K562 (cell line): Measurements from ENCODE around the gene AMFR. TPM values are rescaled to one million over a fixed set of nuclear protein-coding genes. Genes with fewer than 3 reads are reported as not detected.

Source experiments
- ARID4B ChIP-seq: sonication (generic); formaldehyde crosslinking; IDR thresholded peaks from 2 replicates; pipeline ENCODE4 v1.8.0; 2022; ENCODE audit warnings: mild to moderate bottlenecking, missing genetic modification reagents
- BRF1 ChIP-seq: IDR thresholded peaks from 3 replicates; pipeline ENCODE4 v1.6.1; 2011; ENCODE audit warnings: borderline replicate concordance, mild to moderate bottlenecking; ENCODE audit not compliant: insufficient read length; ENCODE audit errors: extremely low read depth
- CTBP1 ChIP-seq: fragments of 450-650 bp; IDR thresholded peaks from 2 replicates; pipeline ENCODE4 v1.6.1; 2016; ENCODE audit warnings: borderline replicate concordance
- EHMT2 ChIP-seq: fragments of 450-650 bp; IDR thresholded peaks from 2 replicates; pipeline ENCODE4 v1.6.1; 2018; ENCODE audit warnings: antibody characterized with exemption
- ERF ChIP-seq: fragments of 450-650 bp; formaldehyde crosslinking; IDR thresholded peaks from 2 replicates; pipeline ENCODE4 v1.4.0; 2020; ENCODE audit warnings: mild to moderate bottlenecking, mixed read lengths
- FOXP1 ChIP-seq: sonication (generic); formaldehyde crosslinking; IDR thresholded peaks from 2 replicates; pipeline ENCODE4 v1.8.0; 2022; ENCODE audit warnings: mild to moderate bottlenecking, missing genetic modification reagents
- GTF3C2 ChIP-seq: IDR thresholded peaks from 3 replicates; pipeline ENCODE4 v1.6.1; 2011; ENCODE audit warnings: borderline replicate concordance, mild to moderate bottlenecking, moderate library complexity; ENCODE audit not compliant: insufficient read length; ENCODE audit errors: extremely low read depth
- ILK ChIP-seq: fragments of 450-650 bp; IDR thresholded peaks from 2 replicates; pipeline ENCODE4 v1.6.1; 2016; ENCODE audit warnings: missing genetic modification characterization, low read depth, mild to moderate bottlenecking, missing compliant biosample characterization, moderate library complexity, borderline replicate concordance
- MTF1 ChIP-seq: fragments of 250-450 bp; sonication (Bioruptor Pico); IDR thresholded peaks from 2 replicates; pipeline ENCODE4 v1.9.0; 2021; ENCODE audit warnings: moderate library complexity, mild to moderate bottlenecking, inconsistent platforms, borderline replicate concordance
- MYC ChIP-seq, 2 experiments: fragments of 250-450 bp in 1 of 2; sonication (Bioruptor Pico) in 1 of 2; IDR thresholded peaks; 2 replicates each; pipeline versions ENCODE4 v1.5.1 to v1.6.1; 2012 to 2021; ENCODE audit warnings: low read depth in 2 of 2, borderline replicate concordance in 1 of 2, improper control_type of control experiment in 1 of 2, low read length in 1 of 2, mild to moderate bottlenecking in 1 of 2, moderate library complexity in 1 of 2
- NR2C1 ChIP-seq, 2 experiments: fragments of 450-650 bp; IDR thresholded peaks; 2 replicates each; pipeline ENCODE4 v1.6.1; 2017; ENCODE audit warnings: mild to moderate bottlenecking in 2 of 2, antibody characterized with exemption in 1 of 2, inconsistent platforms in 1 of 2, missing compliant biosample characterization in 1 of 2, missing genetic modification characterization in 1 of 2
- RCOR1 ChIP-seq, 2 experiments: IDR thresholded peaks; 2 replicates each; pipeline ENCODE4 v1.6.1; 2012; ENCODE audit warnings: low read depth in 2 of 2, low read length in 2 of 2, borderline replicate concordance in 1 of 2, improper control_type of control experiment in 1 of 2
- SNIP1 ChIP-seq: fragments of 450-650 bp; IDR thresholded peaks from 2 replicates; pipeline ENCODE4 v1.7.1; 2017; ENCODE audit warnings: low read depth, mild to moderate bottlenecking
- ZNF121 ChIP-seq: sonication (generic); formaldehyde crosslinking; conservative IDR thresholded peaks from 2 replicates; pipeline ENCODE4 v1.8.0; 2022; ENCODE audit warnings: missing genetic modification reagents
- ZNF316 ChIP-seq: fragments of 450-650 bp; IDR thresholded peaks from 2 replicates; pipeline ENCODE4 v1.6.1; 2016
- ZNF398 ChIP-seq: fragments of 250-450 bp; sonication (Bioruptor Pico); IDR thresholded peaks from 2 replicates; pipeline ENCODE4 v1.8.0; 2021; ENCODE audit warnings: moderate library complexity, mild to moderate bottlenecking, inconsistent platforms
- ZNF583 ChIP-seq: fragments of 250-450 bp; sonication (Bioruptor Pico); IDR thresholded peaks from 2 replicates; pipeline ENCODE4 v1.4.0; 2020
- polyA plus RNA-seq, 8 experiments: library from polyadenylated mRNA; depleted of rRNA in 4 of 8; stranded (reverse) in 5 of 8; unstranded in 3 of 8; fragments of >200 nt; fragmentation: Nextera tagmentation in 2 of 8; fragmentation: Illumina TruSeq in 1 of 8; extraction: Ambion mirVana in 2 of 8; extraction: Trizol in 1 of 8; gene quantifications; 2 replicates each; pipeline versions ENCODE4 v1.2.1 to v1.2.3, GENCODE V29; 2011 to 2014; ENCODE audit warnings: inconsistent platforms in 1 of 8, missing spikeins in 1 of 8
- total RNA-seq, 7 experiments: library from RNA; depleted of rRNA in 6 of 7; stranded (reverse); fragments of >200 nt in 6 of 7; fragmentation: Illumina TruSeq in 2 of 7; extraction: Trizol in 2 of 7; gene quantifications; 2 replicates each; pipeline versions ENCODE4 v1.2.1 to v1.2.3, GENCODE V29; 2011 to 2021; ENCODE audit warnings: low replicate concordance in 1 of 7

Gene AMFR
- total and polyA plus RNA-seq, 9 of the 15 experiments (the other 6 are each of a cell fraction or from before 2014, with no cell fraction given) = 15.6 to 113 (median 58.4) TPM

GRCh38 chr16:56356276-56357240, 68.8 kb downstream of the AMFR start (continued):
- TF ChIP-seq ZNF398 (CRISPR knock-in tag) (no peak), CTBP1 (no peak; the same call in 1 of the 2 replicates), ZNF316 (no peak), ZNF583 (CRISPR knock-in tag) (no peak), ILK (tag) (no peak), NR2C1 (IDR thresholded peaks at IDR 0.05) (no peak; the same call in 1 of the 2 replicates), NR2C1 (tag; IDR thresholded peaks at IDR 0.05) (no peak), ERF (CRISPR knock-in tag) (no peak), SNIP1 (no peak), MYC (IDR thresholded peaks at IDR 0.05; ENCODE audit: low read depth, low read length) (peak; percentile 42; the same call in 1 of the 2 replicates), MYC (CRISPR knock-in tag; IDR thresholded peaks at IDR 0.05; ENCODE audit: borderline replicate concordance, low read depth) (no peak), EHMT2 (no peak), BRF1 (no peak), MTF1 (no peak), ZNF121 (CRISPR knock-in tag) (no peak), GTF3C2 (no peak), FOXP1 (no peak), ARID4B (CRISPR knock-in tag) (no peak), RCOR1 (IDR thresholded peaks at IDR 0.05; ENCODE audit: borderline replicate concordance in 1 of 2, low read depth in 2 of 2, low read length in 2 of 2) (peak in 1 of 2 experiments; percentile 59; a peak in 2 of 4 replicates)
